ENCODE measurements around the gene MMP10.

DNA sequence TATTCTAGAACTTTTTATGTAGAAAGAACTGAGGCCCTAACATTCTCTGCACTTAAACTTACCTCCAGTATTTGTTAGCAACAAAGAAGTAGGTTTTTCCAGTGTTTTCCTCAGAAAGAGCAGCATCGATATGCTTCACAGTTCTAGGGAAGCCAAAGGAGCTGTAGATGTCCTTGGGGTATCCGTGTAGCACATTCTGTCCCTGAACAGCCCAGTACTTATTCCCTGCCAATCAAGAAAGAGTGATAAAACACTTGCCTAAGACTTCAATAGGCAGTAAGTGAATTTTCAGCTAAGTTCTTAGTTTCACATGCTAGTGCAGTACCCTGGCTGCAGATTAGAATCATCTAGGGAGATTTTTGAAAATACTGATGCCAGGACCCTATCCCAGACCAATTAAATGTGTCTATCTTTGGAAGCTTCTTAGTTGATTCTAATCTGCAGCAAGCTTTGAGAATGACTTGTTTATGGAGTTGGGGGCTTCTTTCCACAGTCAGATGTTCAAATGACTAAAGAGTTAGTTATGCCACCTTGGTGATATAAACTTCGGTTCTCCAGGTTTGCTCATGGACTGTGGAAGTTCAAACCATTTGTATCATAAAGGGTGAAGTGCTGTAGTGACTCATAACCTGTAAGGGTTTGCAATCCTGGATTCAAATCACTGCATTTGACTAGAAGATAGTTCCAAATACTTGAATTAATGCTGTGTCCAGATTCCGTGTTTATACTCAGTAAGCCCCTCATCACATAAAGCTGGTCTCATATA is 11.0 kb upstream of the MMP10 start:
- TF ChIP-seq, protein P1, sequence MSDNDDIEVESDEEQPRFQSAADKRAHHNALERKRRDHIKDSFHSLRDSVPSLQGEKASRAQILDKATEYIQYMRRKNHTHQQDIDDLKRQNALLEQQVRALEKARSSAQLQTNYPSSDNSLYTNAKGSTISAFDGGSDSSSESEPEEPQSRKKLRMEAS (IDR thresholded peaks at IDR 0.05; ENCODE audit: insufficient read depth, insufficient read length): no peak
- TF ChIP-seq MYC (IDR thresholded peaks at IDR 0.05; ENCODE audit: low read depth, low read length): no peak
- TF ChIP-seq CTCF (IDR thresholded peaks at IDR 0.05; ENCODE audit: extremely low read depth in 1 of 2, insufficient read depth in 1 of 2, low read depth in 1 of 2, low read length in 2 of 2): no peak
- no peak for TF ChIP-seq EZH2 (IDR thresholded peaks at IDR 0.05; ENCODE audit: borderline replicate concordance, low read depth, low read length, severe bottlenecking)
- TF ChIP-seq JUN (IDR thresholded peaks at IDR 0.05; ENCODE audit: borderline replicate concordance, insufficient read depth, insufficient read length, low read depth): no peak

Data from endothelial cell of umbilical vein (primary cell).